ENCODE results near the gene RAMP1.
A peak's percentile ranks its signal among the peaks of the same experiment; 100 is the strongest.
"Not testable (repeated sequence)": the region's sequence is repeated elsewhere in the genome, so short reads cannot be mapped to it uniquely, and the experiment has no call there.

Gene RAMP1

GRCh38 chr2:237863689-237864443 is 4.4 kb downstream of the RAMP1 start:
- DNase-seq, result no peak

DNA sequence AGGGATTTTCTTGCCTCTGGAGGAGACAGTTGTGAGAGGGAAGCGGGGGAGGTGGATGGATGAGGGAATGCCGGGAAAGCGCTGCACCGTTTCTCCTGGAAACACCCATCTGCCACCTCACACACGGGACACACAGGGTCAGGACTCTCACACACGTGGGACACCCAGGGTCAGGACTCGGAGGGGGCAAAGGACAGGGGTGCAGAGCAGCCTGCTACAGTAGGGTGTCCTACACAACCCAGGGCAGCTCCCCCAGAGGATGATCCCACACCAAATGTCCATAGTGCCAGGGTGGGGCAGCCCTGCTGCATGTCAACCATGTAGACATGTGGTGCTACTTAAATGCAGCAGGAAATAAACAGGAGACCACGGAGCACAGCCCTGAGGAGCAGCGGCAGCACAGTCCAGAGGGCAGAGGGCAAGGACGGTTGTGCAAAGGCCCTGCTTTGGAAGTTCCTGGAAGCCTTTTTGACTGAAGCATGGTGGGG is 5.1 kb downstream of the RAMP1 start:
- DNase-seq, result no peak

GRCh38 chr2:237864940-237865622 is 5.7 kb downstream of the RAMP1 start:
- no peak for DNase-seq

DNA sequence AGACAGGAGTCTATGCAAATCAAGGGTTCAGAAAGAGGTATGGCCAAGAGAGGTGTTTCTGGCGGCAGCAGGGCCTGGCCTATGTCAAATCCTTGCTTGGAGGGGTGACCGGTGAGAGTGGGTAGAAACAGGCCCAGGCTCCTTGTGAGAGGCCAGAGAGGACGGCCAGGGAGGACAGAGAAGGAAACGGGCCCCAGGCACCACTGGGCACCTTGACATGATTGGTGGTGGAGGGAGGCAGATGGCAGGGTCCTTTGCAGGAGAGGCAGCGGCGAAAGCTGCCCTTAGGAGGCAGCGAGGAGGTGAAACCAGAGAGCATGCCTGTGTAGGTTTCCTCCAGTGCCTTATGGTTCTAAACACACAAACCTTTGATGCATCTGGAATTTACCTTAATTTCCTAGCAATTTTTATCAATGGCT is 6.2 kb downstream of the RAMP1 start:
- no peak for DNase-seq

- DNase-seq, result no peak
Observed at GRCh38 chr2:237866101-237866621, 6.7 kb downstream of the RAMP1 start.

DNA sequence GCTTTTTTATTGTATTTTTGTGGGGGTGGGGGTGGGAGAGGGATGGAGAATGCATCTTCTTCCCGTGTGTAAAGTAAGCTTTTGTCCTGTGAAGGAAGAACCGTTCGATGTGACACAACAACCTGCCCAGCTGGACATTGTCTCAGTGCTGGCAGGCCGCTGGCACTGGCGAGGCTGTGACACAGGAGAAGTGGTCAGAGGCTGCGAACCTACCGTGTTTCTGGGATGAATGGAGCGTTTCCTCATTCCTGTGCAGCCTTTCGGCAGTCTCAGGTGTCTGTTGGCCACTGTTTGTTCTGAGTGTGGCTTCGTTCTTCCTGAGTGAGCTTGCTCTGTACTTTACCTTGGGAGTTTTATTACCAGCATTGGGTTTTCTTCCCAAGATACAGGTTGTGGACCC is 8.0 kb downstream of the RAMP1 start:
- DNase-seq, result no peak

- DNase-seq, result not testable (repeated sequence)
Observed at GRCh38 chr2:237868074-237868473, 8.7 kb downstream of the RAMP1 start.

DNA sequence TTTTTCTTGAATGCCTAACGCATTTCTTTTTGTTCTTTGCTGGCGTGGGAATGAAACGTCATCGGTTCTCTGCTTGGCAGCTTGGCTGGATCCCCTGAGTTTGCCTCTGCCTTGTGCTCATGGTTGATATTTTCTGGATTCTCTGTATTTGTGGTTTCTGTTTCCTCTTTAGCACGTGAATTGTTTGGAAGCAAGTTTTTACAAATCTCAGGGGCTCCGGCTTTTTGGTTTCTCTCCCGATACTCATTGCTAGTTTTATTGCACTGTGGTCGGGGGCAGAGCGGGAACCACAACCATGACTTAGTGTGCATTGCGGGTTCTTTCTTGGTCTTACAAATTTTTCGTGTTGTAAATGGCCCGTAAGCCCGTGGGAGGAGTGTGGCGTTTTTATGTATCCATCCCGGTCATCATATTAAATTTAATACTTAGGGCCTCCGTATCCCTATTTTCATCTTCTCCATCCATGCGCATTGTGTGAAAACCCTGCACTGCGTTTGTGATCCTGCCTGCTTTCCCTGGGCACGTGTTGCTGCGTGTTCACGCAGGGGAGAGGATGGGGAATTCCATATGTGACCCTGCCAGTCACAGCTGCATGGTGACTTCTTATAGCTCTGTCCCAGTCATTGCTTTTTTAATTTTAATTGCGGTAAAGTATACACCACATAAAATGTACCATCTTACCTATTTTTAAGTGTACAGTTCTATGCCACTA is 9.4 kb downstream of the RAMP1 start:
- DNase-seq, result no peak

- DNase-seq, result no peak
Observed at GRCh38 chr2:237869343-237870102, 10.1 kb downstream of the RAMP1 start.

- no peak for DNase-seq
Observed at GRCh38 chr2:237870126-237870525, 10.7 kb downstream of the RAMP1 start.

DNA sequence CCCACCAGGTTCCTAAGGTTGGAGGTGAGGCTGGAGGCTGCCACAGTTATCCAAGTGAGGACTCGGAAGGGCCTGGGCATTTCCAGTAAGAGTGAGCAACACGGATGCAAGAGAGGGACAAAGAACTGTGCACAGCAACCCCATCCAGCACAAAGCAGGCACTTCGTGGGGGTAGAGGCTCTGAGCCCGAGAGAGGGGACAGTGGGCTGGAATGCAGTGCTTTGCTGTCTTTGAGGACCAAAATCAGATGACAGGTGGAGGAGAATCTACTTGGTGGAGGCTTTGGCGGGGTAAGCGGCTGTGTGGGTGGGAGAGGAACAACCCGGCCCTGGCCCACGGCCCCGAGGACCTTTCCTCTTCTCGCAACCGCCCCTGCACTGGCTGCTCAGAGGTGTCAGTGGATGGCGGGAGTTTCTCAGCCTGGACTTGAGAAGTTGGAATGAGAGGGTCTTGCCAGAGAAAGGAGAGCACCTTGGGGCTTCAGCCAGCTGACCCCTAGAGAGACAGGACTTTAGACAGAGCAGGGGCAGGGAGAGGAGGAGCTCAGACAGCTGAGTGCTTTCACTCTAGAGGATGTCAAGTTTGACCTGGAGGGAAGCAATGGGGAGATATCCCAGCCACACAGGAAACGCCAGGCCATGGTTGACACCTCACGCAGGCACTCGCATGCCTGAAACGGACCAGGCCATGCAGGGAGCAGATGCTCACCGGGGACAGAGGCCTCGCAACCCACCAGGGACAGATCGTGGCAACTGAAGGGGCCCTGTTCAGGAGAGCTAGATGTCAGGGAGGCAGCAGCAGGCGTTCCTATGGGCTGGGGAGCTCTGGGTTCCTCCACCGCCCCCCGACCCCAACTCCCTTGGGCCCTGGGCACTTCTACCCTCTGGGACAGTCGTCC is 11.6 kb downstream of the RAMP1 start:
- no peak for DNase-seq

DNA sequence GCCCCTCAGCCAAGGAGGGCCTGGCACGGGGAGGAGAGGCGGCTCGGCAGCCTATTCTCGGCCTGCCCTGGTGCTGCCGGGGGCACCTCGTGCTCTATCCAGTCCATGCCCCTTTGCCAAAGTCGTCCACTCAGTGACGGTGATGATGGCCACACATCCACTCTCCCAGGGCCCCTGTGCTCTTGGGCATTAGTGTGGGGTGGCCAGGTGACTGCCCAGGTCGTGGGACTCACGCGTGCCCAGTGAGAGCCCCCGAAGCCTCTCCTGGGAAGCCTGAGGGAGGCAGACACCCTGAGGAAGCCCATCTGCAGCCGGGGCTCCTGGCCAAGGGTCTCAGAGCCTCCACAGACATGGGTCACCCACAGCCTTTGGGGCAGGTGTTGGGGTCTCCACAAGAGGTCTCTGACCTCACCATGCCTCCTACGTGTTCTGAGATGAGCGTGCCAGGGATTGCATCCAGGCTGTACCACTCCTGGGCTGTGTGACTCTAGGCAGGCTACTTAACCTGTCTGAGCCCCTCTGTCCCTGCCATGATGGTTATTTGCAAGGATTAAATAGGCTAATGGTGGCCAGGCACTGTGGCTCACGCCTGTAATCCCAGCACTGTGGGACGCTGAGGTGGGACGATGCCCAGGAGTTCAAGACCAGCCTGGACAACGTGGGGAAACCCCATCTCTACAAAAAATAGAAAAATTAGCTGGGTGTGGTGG is 12.9 kb downstream of the RAMP1 start:
- DNase-seq, result no peak

DNA sequence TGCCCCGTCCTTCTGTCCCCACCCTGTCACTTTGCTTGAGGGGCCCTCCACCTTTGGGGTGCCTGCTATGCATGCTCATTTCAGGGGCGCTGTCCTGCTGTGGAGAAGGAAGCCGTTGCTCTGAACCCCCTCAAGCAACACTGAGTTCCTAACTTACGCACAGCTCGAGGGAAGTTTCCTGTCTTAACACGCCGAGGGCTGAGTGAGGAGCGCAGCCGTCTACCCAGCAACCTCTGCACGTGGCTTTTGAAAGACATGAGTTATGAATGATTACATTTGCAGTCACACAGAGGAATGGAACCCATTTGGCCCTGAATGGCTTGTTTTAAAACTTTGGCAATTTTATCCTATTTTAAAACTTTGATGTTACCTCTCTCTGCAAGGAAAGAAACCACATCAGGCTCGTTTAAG is 14.0 kb downstream of the RAMP1 start:
- DNase-seq, result peak in 1 of 4 experiments; percentile 25

- no peak for DNase-seq
Observed at GRCh38 chr2:237873897-237874551, 14.6 kb downstream of the RAMP1 start.

- DNase-seq, result no peak
Observed at GRCh38 chr2:237874585-237875161, 15.2 kb downstream of the RAMP1 start.

GRCh38 chr2:237875256-237876060 is 16.0 kb downstream of the RAMP1 start:
- no peak for DNase-seq

DNA sequence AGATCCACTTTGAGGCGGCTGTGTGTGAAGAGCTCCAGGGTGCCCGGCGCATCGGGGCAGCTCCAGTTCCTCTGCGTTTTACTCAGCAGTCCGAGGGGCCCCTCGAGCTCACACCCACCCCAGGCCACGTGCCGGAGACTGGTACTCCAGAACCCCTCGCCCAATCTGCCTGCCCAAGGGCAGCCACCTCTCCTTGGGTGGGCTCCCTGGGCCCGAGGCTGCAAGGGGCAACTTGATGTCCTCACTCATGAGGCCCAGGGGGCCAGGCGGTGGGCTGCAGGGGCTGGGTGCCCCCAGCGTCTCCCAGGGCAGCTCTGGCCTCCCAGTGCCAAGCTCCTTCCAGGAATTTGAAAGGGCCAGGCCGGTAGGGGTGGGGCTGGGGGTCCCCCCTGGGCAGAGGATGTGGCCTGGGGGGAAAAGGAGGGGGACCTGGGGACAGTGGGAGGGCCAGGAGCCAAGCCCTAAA is 16.7 kb downstream of the RAMP1 start:
- no peak for DNase-seq

GRCh38 chr2:237876532-237876931 is 17.1 kb downstream of the RAMP1 start:
- no peak for DNase-seq

DNA sequence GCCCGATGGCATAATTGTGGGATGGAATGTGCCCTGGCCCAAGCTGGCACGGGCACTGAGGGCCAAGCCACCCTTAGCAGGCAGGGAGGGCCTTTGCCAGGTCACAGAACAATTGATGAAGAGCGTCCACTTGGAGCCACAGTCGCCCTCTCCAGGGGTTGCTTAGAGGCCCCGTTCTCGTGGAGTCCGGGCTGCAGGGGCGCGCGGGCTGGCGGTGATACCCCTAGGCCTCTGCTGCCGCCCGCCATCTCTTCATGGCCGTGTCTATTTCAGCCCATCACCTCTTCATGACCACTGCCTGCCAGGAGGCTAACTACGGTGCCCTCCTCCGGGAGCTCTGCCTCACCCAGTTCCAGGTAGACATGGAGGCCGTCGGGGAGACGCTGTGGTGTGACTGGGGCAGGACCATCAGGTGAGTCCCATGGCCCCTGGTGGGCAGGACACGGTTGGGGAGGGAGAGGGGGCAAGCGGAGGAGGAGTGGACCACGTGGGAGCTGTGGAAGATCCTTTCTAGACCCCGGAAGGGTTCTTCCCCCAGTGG is 17.6 kb downstream of the RAMP1 start:
- no peak for DNase-seq

Data from activated naive CD4-positive, alpha-beta T cell (primary cell).